ENCODE measurements around the gene CST6.

GRCh38 chr11:65964906-65965305 is 46.9 kb upstream of the CST6 start:
- TF ChIP-seq GATA2 (IDR thresholded peaks at IDR 0.05; ENCODE audit: low read depth, low read length) = no peak
- TF ChIP-seq GATA3 (IDR thresholded peaks at IDR 0.05; ENCODE audit: low read depth, low read length) = no peak
